GM19468 (cell line): ENCODE measurements around the gene ITGA3.
"Not testable (repeated sequence)": the region's sequence is repeated elsewhere in the genome, so short reads cannot be mapped to it uniquely, and the experiment has no call there.

ENCODE experiments used
- ATAC-seq: cut with Tn5 transposase; IDR thresholded peaks from one replicate; pipeline ENCODE4 v1.9.1; 2021; ENCODE audit warnings: mild to moderate bottlenecking, moderate library complexity, moderate number of reproducible peaks; ENCODE audit not compliant: unreplicated experiment; ENCODE audit errors: extremely low read depth

Gene ITGA3

GRCh38 chr17:50034498-50035364 is 21.2 kb upstream of the ITGA3 start:
- no peak for ATAC-seq

- ATAC-seq = no peak
Measured at GRCh38 chr17:50035421-50035879, 20.5 kb upstream of the ITGA3 start.

GRCh38 chr17:50035945-50036344 is 20.0 kb upstream of the ITGA3 start:
- no peak for ATAC-seq

GRCh38 chr17:50036455-50037261 is 19.3 kb upstream of the ITGA3 start:
- ATAC-seq = no peak

- no peak for ATAC-seq
Measured at GRCh38 chr17:50037321-50038107, 18.4 kb upstream of the ITGA3 start.

- no peak for ATAC-seq
Measured at GRCh38 chr17:50039058-50039457, 16.9 kb upstream of the ITGA3 start.

- not testable (repeated sequence) for ATAC-seq
Measured at GRCh38 chr17:50040496-50040895, 15.4 kb upstream of the ITGA3 start.

GRCh38 chr17:50042211-50042610 is 13.7 kb upstream of the ITGA3 start:
- ATAC-seq = no peak

- ATAC-seq = no peak
Measured at GRCh38 chr17:50043290-50044148, 12.4 kb upstream of the ITGA3 start.

GRCh38 chr17:50044483-50044882 is 11.4 kb upstream of the ITGA3 start:
- no peak for ATAC-seq

GRCh38 chr17:50045154-50045553 is 10.8 kb upstream of the ITGA3 start:
- no peak for ATAC-seq

GRCh38 chr17:50046179-50046578 is 9.7 kb upstream of the ITGA3 start:
- ATAC-seq = no peak

GRCh38 chr17:50046667-50047066 is 9.2 kb upstream of the ITGA3 start:
- ATAC-seq = no peak

- no peak for ATAC-seq
Measured at GRCh38 chr17:50047083-50047482, 8.8 kb upstream of the ITGA3 start.

GRCh38 chr17:50047488-50048126 is 8.3 kb upstream of the ITGA3 start:
- ATAC-seq = no peak

GRCh38 chr17:50048146-50048720 is 7.7 kb upstream of the ITGA3 start:
- ATAC-seq = no peak

- no peak for ATAC-seq
Measured at GRCh38 chr17:50048988-50049387, 6.9 kb upstream of the ITGA3 start.

GRCh38 chr17:50049636-50050035 is 6.3 kb upstream of the ITGA3 start:
- no peak for ATAC-seq
